NCI-H82 (cell line): ENCODE measurements around the gene ORAI3.

Source experiments
- DNase-seq: peaks from one replicate; lab custom pipeline; 2025; lab: John Stamatoyannopoulos, UW

The ORAI3 gene

GRCh38 chr16:30948667-30949649 lies at the start of gene ORAI3:
TSS of gene ORAI3 (plus strand) at chr16:30949068. CDS start at chr16:30949290, 222 bp downstream.
- peak; percentile 28 for DNase-seq

- DNase-seq = no peak
Observed at GRCh38 chr16:30899794-30900193, 49.1 kb upstream of the ORAI3 start.

- no peak for DNase-seq
Observed at GRCh38 chr16:30900588-30900987, 48.3 kb upstream of the ORAI3 start.

- DNase-seq = no peak
Observed at GRCh38 chr16:30901201-30902028, 47.5 kb upstream of the ORAI3 start.

GRCh38 chr16:30902029-30902972 lies 46.6 kb upstream of the ORAI3 start:
- peak; percentile 53 for DNase-seq

GRCh38 chr16:30903002-30903401 lies 45.9 kb upstream of the ORAI3 start:
- DNase-seq = no peak

GRCh38 chr16:30903596-30903995 lies 45.3 kb upstream of the ORAI3 start:
- no peak for DNase-seq

- no peak for DNase-seq
Observed at GRCh38 chr16:30904114-30904780, 44.6 kb upstream of the ORAI3 start.

GRCh38 chr16:30907064-30907463 lies 41.8 kb upstream of the ORAI3 start:
- no peak for DNase-seq

- DNase-seq = no peak
Observed at GRCh38 chr16:30910427-30911029, 38.3 kb upstream of the ORAI3 start.

GRCh38 chr16:30912794-30913412 lies 36.0 kb upstream of the ORAI3 start:
- no peak for DNase-seq

GRCh38 chr16:30914830-30915229 lies 34.0 kb upstream of the ORAI3 start:
- no peak for DNase-seq

GRCh38 chr16:30918614-30919013 lies 30.3 kb upstream of the ORAI3 start:
- DNase-seq = no peak

- no peak for DNase-seq
Observed at GRCh38 chr16:30920891-30921290, 28.0 kb upstream of the ORAI3 start.

- no peak for DNase-seq
Observed at GRCh38 chr16:30921459-30921747, 27.5 kb upstream of the ORAI3 start.

GRCh38 chr16:30921748-30922419 lies 27.0 kb upstream of the ORAI3 start:
- peak; percentile 94 for DNase-seq

GRCh38 chr16:30922420-30922959 lies 26.4 kb upstream of the ORAI3 start:
- DNase-seq = peak; percentile 99

GRCh38 chr16:30922960-30923535 lies 25.8 kb upstream of the ORAI3 start:
- DNase-seq = peak; percentile 100

- DNase-seq = no peak
Observed at GRCh38 chr16:30923554-30924075, 25.3 kb upstream of the ORAI3 start, which contains the start of gene FBXL19. TSS of gene FBXL19 (plus strand) at chr16:30923572. CDS start at chr16:30925755, 2,183 bp downstream.
